ENCODE data around the gene CAPN11. TPM values are rescaled to one million over a fixed set of nuclear protein-coding genes. Genes with fewer than 3 reads are reported as not detected.
"Not testable (repeated sequence)": the region's sequence is repeated elsewhere in the genome, so short reads cannot be mapped to it uniquely, and the experiment has no call there.

CAPN11 gene
- total and polyA plus RNA-seq, 12 donors: 0.09 to 0.72 (median 0.32) TPM; not detected in 4

DNA sequence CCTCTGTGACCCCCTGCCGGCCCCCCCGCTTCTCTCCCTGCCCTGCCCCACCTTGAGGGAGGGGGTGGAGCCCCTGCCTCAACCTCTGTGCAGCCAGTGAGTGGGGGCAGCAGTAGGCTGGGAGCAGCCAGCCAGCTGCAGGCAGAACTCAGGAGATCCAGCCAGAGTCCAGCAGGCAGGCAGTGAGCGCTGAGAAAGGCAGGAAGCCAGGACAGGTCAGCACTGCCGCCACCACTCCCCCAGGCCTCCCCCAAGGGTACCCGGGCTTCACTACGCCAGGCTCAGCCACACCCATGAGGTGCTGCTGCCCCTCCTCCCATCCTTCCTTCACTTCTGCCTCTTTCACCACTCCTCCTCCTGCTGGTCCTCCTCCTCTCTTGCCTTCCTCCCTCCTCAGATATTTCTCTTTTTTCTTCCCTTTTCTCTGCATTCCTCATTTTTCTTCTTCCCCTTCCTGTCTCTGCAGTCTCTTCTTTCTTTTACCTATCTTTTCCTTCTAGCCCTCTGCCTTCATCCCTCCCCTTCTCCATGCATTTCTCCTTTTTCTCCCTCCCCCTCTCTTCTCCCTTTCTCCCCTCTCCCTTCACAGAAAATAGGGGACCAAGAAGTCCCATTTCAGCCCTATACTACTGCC lies 19.8 kb upstream of the CAPN11 start:
- Histone ChIP-seq H3K27ac (no peak overlapping the region), H3K4me1 (peaks cover 0 to 4% (median under 1%) of the 10 kb centered on the region in 9 donors), H3K27me3 (no peaks in the 10 kb centered on the region), H3K36me3 (peaks cover 0 to 97% (median 29%) of the 10 kb centered on the region in 9 donors), H3K4me3 (no peak overlapping the region), H3K9me3 (no peaks in the 10 kb centered on the region)
- TF ChIP-seq CTCF (IDR thresholded peaks at IDR 0.05): no peak
- intact Hi-C loops (cut with DNase I): loop anchor here in 1 of 10 donors (5.0 kb wide), 1 partner anchor 37 kb away; no protein-coding TSS in a partner anchor
- no peak for DNase-seq
- 61 to 66% methylated on average over 6 of the region's 6 CpGs for WGBS, 2 donors
- ATAC-seq: no peak

DNA sequence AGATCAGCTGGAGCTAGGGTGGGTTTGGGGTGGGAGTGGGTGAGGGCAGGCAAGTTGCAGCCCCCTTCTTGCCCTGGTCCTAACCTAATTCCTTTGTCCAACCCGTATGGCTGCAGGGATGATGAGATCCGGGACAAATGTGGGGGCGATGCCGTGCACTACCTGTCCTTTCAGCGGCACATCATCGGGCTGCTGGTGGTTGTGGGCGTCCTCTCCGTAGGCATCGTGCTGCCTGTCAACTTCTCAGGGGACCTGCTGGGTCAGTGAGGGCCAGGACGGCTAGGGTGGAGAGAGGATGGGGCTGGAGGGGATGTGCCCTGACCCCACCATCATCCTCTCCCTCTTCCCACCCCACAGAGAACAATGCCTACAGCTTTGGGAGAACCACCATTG lies 19.3 kb upstream of the CAPN11 start:
- Histone ChIP-seq H3K4me1 (no peaks in the 10 kb centered on the region), H3K27me3 (no peaks in the 10 kb centered on the region), H3K36me3 (peaks cover 0 to 100% (median 29%) of the 10 kb centered on the region in 9 donors), H3K4me3 (no peak overlapping the region), H3K9me3 (no peaks in the 10 kb centered on the region), H3K27ac (no peak overlapping the region)
- no peak for TF ChIP-seq CTCF (IDR thresholded peaks at IDR 0.05)
- 84 to 85% methylated on average over 10 of the region's 10 CpGs for WGBS, 2 donors
- intact Hi-C loops (cut with DNase I): loop anchor here in 1 of 10 donors (5.0 kb wide), 1 partner anchor 37 kb away; no protein-coding TSS in a partner anchor
- no peak for ATAC-seq
- no peak for DNase-seq

DNA sequence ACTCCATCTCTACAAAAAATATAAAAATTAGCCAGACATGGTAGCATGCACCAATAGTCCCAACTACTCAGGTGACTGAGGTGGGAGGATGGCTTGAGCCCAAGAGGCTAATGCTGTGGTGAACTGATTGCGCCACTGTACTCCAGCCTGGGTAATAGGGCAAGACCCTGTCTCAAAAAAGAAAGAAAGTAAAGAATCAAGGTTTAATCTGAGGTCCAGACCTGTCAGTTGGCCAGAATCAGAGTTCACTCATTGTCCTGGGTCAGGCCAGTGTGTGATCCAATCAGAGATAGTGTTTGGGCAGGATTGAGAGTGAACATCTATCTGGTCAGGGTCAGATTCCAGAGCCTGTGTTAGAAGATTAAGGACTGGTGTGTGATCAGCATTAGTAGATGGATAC lies 15.8 kb upstream of the CAPN11 start:
- Histone ChIP-seq H3K27ac (no peak overlapping the region), H3K36me3 (peaks cover 0 to 100% (median 28%) of the 10 kb centered on the region in 9 donors), H3K4me1 (no peaks in the 10 kb centered on the region), H3K4me3 (no peak overlapping the region), H3K27me3 (no peaks in the 10 kb centered on the region), H3K9me3 (no peaks in the 10 kb centered on the region)
- intact Hi-C loops (cut with DNase I): no loop called here
- TF ChIP-seq CTCF (IDR thresholded peaks at IDR 0.05): no peak
- 100% methylated on average over 1 of the region's 1 CpG for WGBS, 2 donors
- no peak for ATAC-seq
- DNase-seq: no peak

DNA sequence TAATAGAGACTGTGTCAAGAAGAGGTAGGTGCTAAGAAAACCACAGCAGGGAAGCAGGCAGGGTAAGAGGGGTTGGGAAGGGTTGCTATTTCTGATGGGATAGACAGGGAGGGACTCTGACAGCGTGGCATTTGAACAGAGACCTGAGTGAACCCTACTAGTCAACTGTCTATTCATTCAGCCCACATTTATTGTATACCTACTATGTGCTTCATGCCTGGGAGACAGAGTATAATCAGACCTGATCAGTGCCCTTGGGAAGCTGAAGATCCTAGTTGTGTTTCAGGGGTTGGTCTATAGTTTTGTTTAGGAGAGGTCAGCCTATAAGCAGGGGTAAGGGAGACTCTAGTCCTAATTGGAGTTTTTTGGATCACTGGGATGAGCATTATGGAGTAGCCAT lies 14.9 kb upstream of the CAPN11 start:
- TF ChIP-seq CTCF (IDR thresholded peaks at IDR 0.05): no peak
- DNase-seq (no peak), ATAC-seq (no peak)
- Histone ChIP-seq H3K36me3 (peaks cover 0 to 100% (median 35%) of the 10 kb centered on the region in 9 donors), H3K27ac (no peak overlapping the region), H3K4me1 (no peaks in the 10 kb centered on the region), H3K9me3 (no peaks in the 10 kb centered on the region), H3K27me3 (no peaks in the 10 kb centered on the region), H3K4me3 (no peak overlapping the region)
- intact Hi-C loops (cut with DNase I): no loop called here
- 90 to 95% methylated on average over 1 of the region's 1 CpG for WGBS, 2 donors

DNA sequence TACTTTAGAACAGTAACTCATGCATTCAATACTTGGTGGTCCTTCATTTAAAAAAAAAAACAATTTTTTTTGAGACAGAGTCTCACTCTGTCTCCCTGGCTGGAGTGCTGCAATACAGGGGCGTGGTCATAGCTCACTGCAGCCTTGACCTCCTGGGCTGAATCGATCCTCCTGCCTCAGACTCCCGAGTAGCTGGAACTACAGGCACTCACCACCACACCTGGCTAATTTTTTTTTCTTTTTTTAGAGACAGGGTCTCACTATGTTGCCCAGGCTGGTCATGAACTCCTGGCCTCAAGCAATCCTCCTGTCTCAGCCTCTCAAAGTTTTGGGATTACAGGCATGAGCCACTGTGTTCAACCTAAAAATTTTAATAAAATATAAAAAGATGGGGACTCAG lies 14.1 kb upstream of the CAPN11 start:
- H3K9me3 ChIP-seq; H3K27me3 ChIP-seq; H3K4me3 ChIP-seq; H3K4me1 ChIP-seq; DNase-seq; ATAC-seq; H3K27ac ChIP-seq; intact Hi-C loops (cut with DNase I): not testable (repeated sequence)
- peaks cover 0 to 100% (median 43%) of the 10 kb centered on the region in 9 donors for H3K36me3 ChIP-seq
- 63 to 79% methylated on average over 3 of the region's 3 CpGs for WGBS, 2 donors

Data from heart right ventricle (tissue), 16 donors.